ENCODE results near the gene HOXA3. TPM values are rescaled to one million over a fixed set of nuclear protein-coding genes. Genes with fewer than 3 reads are reported as not detected.

HOXA3 gene
- total and polyA plus RNA-seq, 2 of the 13 experiments (the other 11 are each of a cell fraction or from before 2014, with no cell fraction given): 2.9 to 4.6 TPM

- CTCF ChIA-PET (ENCODE audit: low intra/inter-chr PET ratio, low total read pairs): no interaction called here
- Histone ChIP-seq H3K9ac (ENCODE audit: insufficient read depth, low read depth, low read length) (no peak overlapping the region), H3K4me2 (ENCODE audit: low read depth, low read length) (no peak overlapping the region), H2AFZ (ENCODE audit: low read length) (no peak overlapping the region), H3K79me2 (ENCODE audit: insufficient read depth, low read length) (peaks cover 51% of the 10 kb centered on the region), H4K20me1 (ENCODE audit: insufficient read depth, low read length) (peaks cover 18% of the 10 kb centered on the region), H3K9me3 (ENCODE audit: low read length) (no peaks in the 10 kb centered on the region), H3K4me1 (ENCODE audit: insufficient read depth, low read length) (peaks cover 36% of the 10 kb centered on the region), H3K36me3 (replicated peaks in 1 of 2; ENCODE audit: control insufficient read depth in 1 of 2, insufficient read depth in 2 of 2, low read length in 2 of 2) (peaks cover 0 to 6% of the 10 kb centered on the region in 2 experiments; a peak in 2 of 5 replicates), H3K27me3 (ENCODE audit: control insufficient read depth in 1 of 2, insufficient read depth in 2 of 2, low read length in 2 of 2) (no peaks in the 10 kb centered on the region; a peak in 1 of 5 replicates), H3K27ac (ENCODE audit: extremely low read length, insufficient read depth, low read length) (no peak overlapping the region), H3K4me3 (replicated peaks in 1 of 3; ENCODE audit: insufficient read depth in 1 of 3, low read depth in 2 of 3, low read length in 3 of 3) (no peak overlapping the region)
- intact Hi-C loops (cut with micrococcal nuclease; ENCODE audit: unreplicated experiment): no loop called here
- DNase-seq (ENCODE audit: low spot score) (no peak), ATAC-seq (no peak), FAIRE-seq (no peak)
- no TSS peak for BruUV-seq (replicated peaks)
- WGBS (ENCODE audit: low lambda C conversion rate): 95% methylated on average over 9 of the region's 12 CpGs
- in situ Hi-C loops (cut with HindIII; ENCODE audit: extremely low pct_ligation_motif_present, low pct_unique_long_range_greater_than_20kb): no loop called here
- POLR2A ChIA-PET: interaction anchor here (1.2 to 1.6 kb wide), 2 partner anchors 14 to 253 kb away, joined by 5 read pairs; partner anchors contain the start of genes HOXA4 and SKAP2
- TF ChIP-seq ZNF414 (CRISPR knock-in tag; IDR thresholded peaks at IDR 0.05) (no peak), EZH2 (conservative IDR thresholded peaks at IDR 0.05; ENCODE audit: low read depth, low read length) (no peak), ARNTL (CRISPR knock-in tag; IDR thresholded peaks at IDR 0.05) (no peak), NKX3-1 (CRISPR knock-in tag; IDR thresholded peaks at IDR 0.05) (no peak), MAFF (IDR thresholded peaks at IDR 0.05; ENCODE audit: low read depth, low read length) (no peak), ZNF225 (CRISPR knock-in tag; IDR thresholded peaks at IDR 0.05) (no peak), GPBP1L1 (CRISPR knock-in tag; IDR thresholded peaks at IDR 0.05) (no peak), ZNF276 (CRISPR knock-in tag; IDR thresholded peaks at IDR 0.05; ENCODE audit: low read depth) (no peak), HMGA1 (CRISPR knock-in tag; conservative IDR thresholded peaks at IDR 0.05) (no peak), ZHX1 (CRISPR knock-in tag; IDR thresholded peaks at IDR 0.05; ENCODE audit: low read depth) (no peak), DZIP1 (CRISPR knock-in tag; IDR thresholded peaks at IDR 0.05) (no peak), CAMTA2 (CRISPR knock-in tag; IDR thresholded peaks at IDR 0.05; ENCODE audit: borderline replicate concordance) (no peak), SATB2 (CRISPR knock-in tag; IDR thresholded peaks at IDR 0.05) (no peak), ZNF282 (IDR thresholded peaks at IDR 0.05; ENCODE audit: partially characterized antibody) (no peak)
Measured at GRCh38 chr7:27116962-27117886, 35.2 kb downstream of the HOXA3 start.

All from HepG2 (cell line).